Measurements from ENCODE around the gene GHR.

DNA sequence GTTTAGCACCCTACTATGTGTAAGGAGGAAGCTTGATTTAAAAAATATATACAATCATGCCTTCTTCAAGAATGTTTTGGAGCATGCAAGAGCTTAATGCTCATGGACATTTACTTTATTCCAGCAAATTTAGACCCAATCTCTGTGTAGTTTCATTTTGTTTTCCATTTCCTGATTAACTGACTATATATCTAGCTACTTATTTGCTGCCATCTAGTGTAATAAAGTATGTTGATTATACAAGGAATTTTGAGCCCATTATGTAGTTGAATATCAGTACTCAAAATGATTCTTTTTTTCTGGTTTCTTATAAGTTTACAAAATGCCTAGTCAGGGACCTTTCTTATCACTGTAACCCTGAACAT lies 233.4 kb downstream of the GHR start:
- no peak for TF ChIP-seq GABPA (IDR thresholded peaks at IDR 0.05; ENCODE audit: low read depth)
- TF ChIP-seq, protein P1, sequence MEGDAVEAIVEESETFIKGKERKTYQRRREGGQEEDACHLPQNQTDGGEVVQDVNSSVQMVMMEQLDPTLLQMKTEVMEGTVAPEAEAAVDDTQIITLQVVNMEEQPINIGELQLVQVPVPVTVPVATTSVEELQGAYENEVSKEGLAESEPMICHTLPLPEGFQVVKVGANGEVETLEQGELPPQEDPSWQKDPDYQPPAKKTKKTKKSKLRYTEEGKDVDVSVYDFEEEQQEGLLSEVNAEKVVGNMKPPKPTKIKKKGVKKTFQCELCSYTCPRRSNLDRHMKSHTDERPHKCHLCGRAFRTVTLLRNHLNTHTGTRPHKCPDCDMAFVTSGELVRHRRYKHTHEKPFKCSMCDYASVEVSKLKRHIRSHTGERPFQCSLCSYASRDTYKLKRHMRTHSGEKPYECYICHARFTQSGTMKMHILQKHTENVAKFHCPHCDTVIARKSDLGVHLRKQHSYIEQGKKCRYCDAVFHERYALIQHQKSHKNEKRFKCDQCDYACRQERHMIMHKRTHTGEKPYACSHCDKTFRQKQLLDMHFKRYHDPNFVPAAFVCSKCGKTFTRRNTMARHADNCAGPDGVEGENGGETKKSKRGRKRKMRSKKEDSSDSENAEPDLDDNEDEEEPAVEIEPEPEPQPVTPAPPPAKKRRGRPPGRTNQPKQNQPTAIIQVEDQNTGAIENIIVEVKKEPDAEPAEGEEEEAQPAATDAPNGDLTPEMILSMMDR (IDR thresholded peaks at IDR 0.05; ENCODE audit: insufficient read depth, low read length), result no peak

All from HL-60 (cell line).